ENCODE results near the gene REV3L. TPM values are rescaled to one million over a fixed set of nuclear protein-coding genes. Genes with fewer than 3 reads are reported as not detected.
"Not testable (repeated sequence)": the region's sequence is repeated elsewhere in the genome, so short reads cannot be mapped to it uniquely, and the experiment has no call there.

REV3L gene
- total and polyA plus RNA-seq, 2 donors (not counting 1 experiment from before 2014, with no cell fraction given), result 42.9 to 127 TPM

DNA sequence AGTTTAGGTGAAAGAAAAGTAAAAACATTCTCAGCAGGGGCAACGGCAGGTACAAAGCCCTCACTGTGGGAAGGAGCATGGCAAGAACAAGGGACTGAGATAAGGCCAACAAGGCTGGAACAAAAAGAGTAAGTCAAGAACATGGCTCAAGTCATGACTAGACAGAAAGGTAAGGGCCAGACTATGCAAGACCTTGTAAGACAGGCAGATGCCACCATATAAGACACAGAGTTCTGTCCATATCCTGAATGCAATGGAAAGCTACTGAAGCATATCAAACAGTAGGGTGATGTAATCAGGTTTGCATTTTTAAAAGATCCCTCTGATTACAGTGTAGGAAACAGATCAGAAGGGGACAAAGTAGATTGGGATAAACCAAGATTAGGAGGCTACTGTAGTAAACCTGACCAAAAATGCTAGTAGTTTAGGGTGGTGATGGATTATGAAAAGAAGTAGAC, 5.5 kb downstream of the REV3L start:
- Histone ChIP-seq H3K79me2 (ENCODE audit: control insufficient read depth, insufficient read depth, low read length) (peaks cover 96% of the 10 kb centered on the region), H2AFZ (ENCODE audit: low read length) (no peak overlapping the region), H3K4me3 (replicated peaks in 1 of 4; ENCODE audit: control extremely low read depth in 1 of 4, insufficient read depth in 1 of 4, low read depth in 3 of 4, low read length in 4 of 4) (peak overlapping the region in 1 of 4 experiments; percentile 11), H3K9me3 (ENCODE audit: control insufficient read depth, insufficient read depth, low read depth, low read length) (no peaks in the 10 kb centered on the region), H4K20me1 (ENCODE audit: control insufficient read depth, extremely low read depth, insufficient read depth, low read length) (peaks cover 3% of the 10 kb centered on the region), H3K4me2 (ENCODE audit: extremely low read depth, insufficient read depth, low read length) (no peak overlapping the region), H3K4me1 (ENCODE audit: control insufficient read depth, extremely low read depth, insufficient read depth, low read length) (peaks cover 14% of the 10 kb centered on the region), H3K9ac (ENCODE audit: insufficient read depth, low read length) (no peak overlapping the region), H3K27ac (ENCODE audit: insufficient read depth, low read length) (no peak overlapping the region), H3K27me3 (ENCODE audit: control insufficient read depth, insufficient read depth, low read length) (no peaks in the 10 kb centered on the region), H3K36me3 (ENCODE audit: control insufficient read depth, insufficient read depth, low read length) (no peaks in the 10 kb centered on the region)
- no peak for TF ChIP-seq CTCF (conservative IDR thresholded peaks at IDR 0.05 in 1 of 2, IDR thresholded peaks at IDR 0.05 in 1 of 2; ENCODE audit: low read depth in 1 of 2, low read length in 2 of 2)
- TF ChIP-seq EZH2 (IDR thresholded peaks at IDR 0.05; ENCODE audit: low read length, missing control alignments), result no peak
- peak in 1 of 2 donors; percentile 26 for DNase-seq (ENCODE audit: low read depth in 2 of 2)

GRCh38 chr6:111476061-111476460, 7.0 kb downstream of the REV3L start:
- not testable (repeated sequence) for H3K4me2 ChIP-seq (ENCODE audit: extremely low read depth, insufficient read depth, low read length); H3K36me3 ChIP-seq (ENCODE audit: control insufficient read depth, insufficient read depth, low read length); H4K20me1 ChIP-seq (ENCODE audit: control insufficient read depth, extremely low read depth, insufficient read depth, low read length); H2AFZ ChIP-seq (ENCODE audit: low read length); H3K9ac ChIP-seq (ENCODE audit: insufficient read depth, low read length); DNase-seq (ENCODE audit: low read depth in 2 of 2); H3K9me3 ChIP-seq (ENCODE audit: control insufficient read depth, insufficient read depth, low read depth, low read length); H3K4me3 ChIP-seq (replicated peaks in 1 of 4; ENCODE audit: control extremely low read depth in 1 of 4, insufficient read depth in 1 of 4, low read depth in 3 of 4, low read length in 4 of 4); H3K27me3 ChIP-seq (ENCODE audit: control insufficient read depth, insufficient read depth, low read length); H3K27ac ChIP-seq (ENCODE audit: insufficient read depth, low read length)
- Histone ChIP-seq H3K4me1 (ENCODE audit: control insufficient read depth, extremely low read depth, insufficient read depth, low read length) (peaks cover 14% of the 10 kb centered on the region), H3K79me2 (ENCODE audit: control insufficient read depth, insufficient read depth, low read length) (peaks cover 93% of the 10 kb centered on the region)

DNA sequence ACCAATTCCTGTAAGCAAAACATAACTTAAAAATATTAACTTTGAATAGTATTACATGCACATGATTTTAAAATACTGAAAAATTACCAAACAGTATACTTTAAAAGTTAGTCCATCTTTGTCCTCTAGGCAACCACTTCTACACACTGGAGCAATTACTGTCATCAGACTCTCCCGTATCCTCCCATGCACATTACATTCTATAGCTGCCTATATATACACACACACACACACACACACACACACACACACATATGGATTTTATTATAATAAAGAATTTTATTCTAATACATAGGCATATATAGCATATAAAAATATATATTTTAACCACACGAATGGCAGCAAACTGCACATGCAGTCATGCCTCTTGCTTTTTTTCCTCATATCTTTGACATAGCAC, 8.2 kb downstream of the REV3L start:
- Histone ChIP-seq H3K79me2 (ENCODE audit: control insufficient read depth, insufficient read depth, low read length) (peaks cover 88% of the 10 kb centered on the region), H3K4me1 (ENCODE audit: control insufficient read depth, extremely low read depth, insufficient read depth, low read length) (peaks cover 14% of the 10 kb centered on the region)
- DNase-seq (ENCODE audit: low read depth in 2 of 2), result no peak

More for the DNA sequence above, 8.2 kb downstream of the REV3L start:
- Histone ChIP-seq H3K27ac (ENCODE audit: insufficient read depth, low read length) (no peak overlapping the region), H3K4me2 (ENCODE audit: extremely low read depth, insufficient read depth, low read length) (no peak overlapping the region), H3K27me3 (ENCODE audit: control insufficient read depth, insufficient read depth, low read length) (no peaks in the 10 kb centered on the region), H2AFZ (ENCODE audit: low read length) (no peak overlapping the region), H3K36me3 (ENCODE audit: control insufficient read depth, insufficient read depth, low read length) (no peaks in the 10 kb centered on the region), H3K9ac (ENCODE audit: insufficient read depth, low read length) (no peak overlapping the region), H3K9me3 (ENCODE audit: control insufficient read depth, insufficient read depth, low read depth, low read length) (no peaks in the 10 kb centered on the region), H3K4me3 (replicated peaks in 1 of 4; ENCODE audit: control extremely low read depth in 1 of 4, insufficient read depth in 1 of 4, low read depth in 3 of 4, low read length in 4 of 4) (no peak overlapping the region), H4K20me1 (ENCODE audit: control insufficient read depth, extremely low read depth, insufficient read depth, low read length) (peaks cover 3% of the 10 kb centered on the region)
- TF ChIP-seq EZH2 (IDR thresholded peaks at IDR 0.05; ENCODE audit: low read length, missing control alignments), result no peak
- no peak for TF ChIP-seq CTCF (conservative IDR thresholded peaks at IDR 0.05 in 1 of 2, IDR thresholded peaks at IDR 0.05 in 1 of 2; ENCODE audit: low read depth in 1 of 2, low read length in 2 of 2)

Measured in fibroblast of lung (primary cell).